ENCODE measurements around the gene PCBP3.

The PCBP3 gene

GRCh38 chr21:45864436-45864835 is 220.9 kb downstream of the PCBP3 start:
- Histone ChIP-seq H4K91ac (ENCODE audit: low read length) (no peak overlapping the region), H2BK15ac (ENCODE audit: low read depth, poor library complexity, severe bottlenecking) (no peak overlapping the region), H3K14ac (ENCODE audit: low read length in 2 of 2) (no peak overlapping the region), H3K9ac (ENCODE audit: low read length) (peak overlapping the region; percentile 39), H2BK5ac (ENCODE audit: low read depth, low read length, poor library complexity, severe bottlenecking) (no peak overlapping the region), H4K8ac (ENCODE audit: low read length) (no peak overlapping the region), H3K9me3 (ENCODE audit: control insufficient read depth, low read length) (no peaks in the 10 kb centered on the region), H2AFZ (ENCODE audit: low read depth, low read length) (no peak overlapping the region), H3K4me3 (ENCODE audit: insufficient read depth in 1 of 2, low read depth in 1 of 2, low read length in 2 of 2) (no peak overlapping the region), H3K4me1 (ENCODE audit: control insufficient read depth, insufficient read depth, low read depth, low read length) (peaks cover 48% of the 10 kb centered on the region), H2BK12ac (ENCODE audit: low read length in 2 of 2) (no peak overlapping the region), H3K27ac (ENCODE audit: low read length, poor library complexity, severe bottlenecking) (no peak overlapping the region), H2BK120ac (ENCODE audit: low read depth, low read length) (no peak overlapping the region), H3K4me2 (ENCODE audit: low read length, poor library complexity, severe bottlenecking) (no peak overlapping the region), H3K23ac (ENCODE audit: low read length in 2 of 2) (no peak overlapping the region), H3K18ac (ENCODE audit: low read depth in 1 of 2, low read length in 2 of 2) (no peak overlapping the region), H2AK5ac (ENCODE audit: low read length, severe bottlenecking) (no peak overlapping the region), H3K79me1 (replicated peaks; ENCODE audit: low read length, poor library complexity, severe bottlenecking) (peaks cover 2% of the 10 kb centered on the region), H3K4ac (ENCODE audit: low read depth in 1 of 2, low read length in 2 of 2) (no peak overlapping the region), H3K36me3 (ENCODE audit: control insufficient read depth in 1 of 2, insufficient read depth in 2 of 2, low read depth in 1 of 2, low read length in 2 of 2) (peaks cover 12 to 15% of the 10 kb centered on the region in 2 experiments), H3K27me3 (ENCODE audit: control insufficient read depth in 1 of 2, insufficient read depth in 1 of 2, low read length in 2 of 2) (no peaks in the 10 kb centered on the region)
- peak; percentile 28 for DNase-seq
- WGBS = 17% methylated on average over 4 of the region's 5 CpGs

DNA sequence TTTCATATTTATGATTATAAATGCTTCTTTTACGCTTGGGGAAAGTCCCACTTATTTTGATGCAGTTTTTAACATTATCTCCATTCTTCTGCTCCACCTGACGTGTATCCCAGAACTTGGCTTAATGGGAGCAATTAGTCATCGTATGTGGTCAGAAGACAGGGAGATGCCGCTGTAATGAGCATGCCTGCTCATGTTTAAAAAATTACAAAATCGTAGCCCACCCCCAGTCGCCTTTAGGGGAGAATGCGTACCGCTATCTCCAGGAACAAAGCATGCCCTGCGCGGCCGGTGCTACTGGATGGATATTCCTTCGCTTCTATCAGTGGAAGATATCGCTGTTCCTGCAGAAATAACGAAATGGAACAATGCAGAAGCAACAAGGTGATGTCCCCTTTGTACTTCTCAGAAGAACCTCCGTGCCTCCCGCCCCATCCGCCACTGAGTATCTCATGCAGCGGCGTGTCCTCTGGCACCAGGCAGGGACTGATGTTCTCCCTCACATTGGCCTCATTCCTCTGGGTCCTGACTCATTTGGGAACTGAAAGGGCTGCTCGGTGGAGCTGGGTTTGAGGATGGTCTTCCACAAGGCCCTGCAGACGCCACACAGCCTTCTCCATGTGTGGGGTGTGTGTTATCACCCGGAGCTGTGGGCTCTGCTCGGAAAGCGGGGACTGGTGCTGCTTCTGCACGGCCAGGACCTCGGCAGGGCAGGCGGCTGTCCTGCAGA is 221.7 kb downstream of the PCBP3 start:
- Histone ChIP-seq H3K36me3 (ENCODE audit: control insufficient read depth in 1 of 2, insufficient read depth in 2 of 2, low read depth in 1 of 2, low read length in 2 of 2) (peaks cover 11% of the 10 kb centered on the region in 2 experiments), H3K79me1 (replicated peaks; ENCODE audit: low read length, poor library complexity, severe bottlenecking) (peaks cover 2% of the 10 kb centered on the region), H3K4me3 (ENCODE audit: insufficient read depth in 1 of 2, low read depth in 1 of 2, low read length in 2 of 2) (no peak overlapping the region), H3K18ac (ENCODE audit: low read depth in 1 of 2, low read length in 2 of 2) (peak overlapping the region; percentile 2 to 46), H2AFZ (ENCODE audit: low read depth, low read length) (no peak overlapping the region), H2BK120ac (ENCODE audit: low read depth, low read length) (peak overlapping the region; percentile 11), H2BK12ac (ENCODE audit: low read length in 2 of 2) (peak overlapping the region in 1 of 2 experiments; percentile 35), H2BK5ac (ENCODE audit: low read depth, low read length, poor library complexity, severe bottlenecking) (no peak overlapping the region), H3K4me2 (ENCODE audit: low read length, poor library complexity, severe bottlenecking) (no peak overlapping the region), H2AK5ac (ENCODE audit: low read length, severe bottlenecking) (no peak overlapping the region), H3K23ac (ENCODE audit: low read length in 2 of 2) (no peak overlapping the region), H3K9me3 (ENCODE audit: control insufficient read depth, low read length) (no peaks in the 10 kb centered on the region), H4K8ac (ENCODE audit: low read length) (peak overlapping the region; percentile 47), H3K4me1 (ENCODE audit: control insufficient read depth, insufficient read depth, low read depth, low read length) (peaks cover 52% of the 10 kb centered on the region), H4K91ac (ENCODE audit: low read length) (peak overlapping the region; percentile 5), H3K9ac (ENCODE audit: low read length) (peak overlapping the region; percentile 39), H3K4ac (ENCODE audit: low read depth in 1 of 2, low read length in 2 of 2) (peak overlapping the region in 1 of 2 experiments; percentile 21), H2BK15ac (ENCODE audit: low read depth, poor library complexity, severe bottlenecking) (peak overlapping the region; percentile 73), H3K27me3 (ENCODE audit: control insufficient read depth in 1 of 2, insufficient read depth in 1 of 2, low read length in 2 of 2) (no peaks in the 10 kb centered on the region), H3K27ac (ENCODE audit: low read length, poor library complexity, severe bottlenecking) (no peak overlapping the region), H3K14ac (ENCODE audit: low read length in 2 of 2) (no peak overlapping the region)
- whole genome bisulfite sequencing = 59% methylated on average over 26 of the region's 27 CpGs
- peak; percentile 84 for DNase-seq

- Histone ChIP-seq H3K4me3 (ENCODE audit: insufficient read depth in 1 of 2, low read depth in 1 of 2, low read length in 2 of 2) (no peak overlapping the region), H3K14ac (ENCODE audit: low read length in 2 of 2) (peak overlapping the region in 1 of 2 experiments; percentile 35), H2BK15ac (ENCODE audit: low read depth, poor library complexity, severe bottlenecking) (no peak overlapping the region), H3K4ac (ENCODE audit: low read depth in 1 of 2, low read length in 2 of 2) (peak overlapping the region in 1 of 2 experiments; percentile 0), H3K36me3 (ENCODE audit: control insufficient read depth in 1 of 2, insufficient read depth in 2 of 2, low read depth in 1 of 2, low read length in 2 of 2) (peaks cover 9 to 11% of the 10 kb centered on the region in 2 experiments), H2BK5ac (ENCODE audit: low read depth, low read length, poor library complexity, severe bottlenecking) (no peak overlapping the region), H3K4me1 (ENCODE audit: control insufficient read depth, insufficient read depth, low read depth, low read length) (peaks cover 59% of the 10 kb centered on the region), H3K27me3 (ENCODE audit: control insufficient read depth in 1 of 2, insufficient read depth in 1 of 2, low read length in 2 of 2) (no peaks in the 10 kb centered on the region), H3K9me3 (ENCODE audit: control insufficient read depth, low read length) (no peaks in the 10 kb centered on the region), H3K79me1 (replicated peaks; ENCODE audit: low read length, poor library complexity, severe bottlenecking) (peaks cover 2% of the 10 kb centered on the region), H4K91ac (ENCODE audit: low read length) (peak overlapping the region; percentile 5), H3K4me2 (ENCODE audit: low read length, poor library complexity, severe bottlenecking) (no peak overlapping the region), H3K9ac (ENCODE audit: low read length) (no peak overlapping the region), H3K27ac (ENCODE audit: low read length, poor library complexity, severe bottlenecking) (no peak overlapping the region), H4K8ac (ENCODE audit: low read length) (peak overlapping the region; percentile 54), H3K18ac (ENCODE audit: low read depth in 1 of 2, low read length in 2 of 2) (peak overlapping the region in 1 of 2 experiments; percentile 47), H2AFZ (ENCODE audit: low read depth, low read length) (no peak overlapping the region), H2AK5ac (ENCODE audit: low read length, severe bottlenecking) (no peak overlapping the region), H2BK120ac (ENCODE audit: low read depth, low read length) (no peak overlapping the region), H3K23ac (ENCODE audit: low read length in 2 of 2) (no peak overlapping the region), H2BK12ac (ENCODE audit: low read length in 2 of 2) (no peak overlapping the region)
- 72% methylated on average over 10 of the region's 11 CpGs for WGBS
- no peak for DNase-seq
These were observed 223.0 kb downstream of the PCBP3 start for GRCh38 chr21:45866551-45866950.

DNA sequence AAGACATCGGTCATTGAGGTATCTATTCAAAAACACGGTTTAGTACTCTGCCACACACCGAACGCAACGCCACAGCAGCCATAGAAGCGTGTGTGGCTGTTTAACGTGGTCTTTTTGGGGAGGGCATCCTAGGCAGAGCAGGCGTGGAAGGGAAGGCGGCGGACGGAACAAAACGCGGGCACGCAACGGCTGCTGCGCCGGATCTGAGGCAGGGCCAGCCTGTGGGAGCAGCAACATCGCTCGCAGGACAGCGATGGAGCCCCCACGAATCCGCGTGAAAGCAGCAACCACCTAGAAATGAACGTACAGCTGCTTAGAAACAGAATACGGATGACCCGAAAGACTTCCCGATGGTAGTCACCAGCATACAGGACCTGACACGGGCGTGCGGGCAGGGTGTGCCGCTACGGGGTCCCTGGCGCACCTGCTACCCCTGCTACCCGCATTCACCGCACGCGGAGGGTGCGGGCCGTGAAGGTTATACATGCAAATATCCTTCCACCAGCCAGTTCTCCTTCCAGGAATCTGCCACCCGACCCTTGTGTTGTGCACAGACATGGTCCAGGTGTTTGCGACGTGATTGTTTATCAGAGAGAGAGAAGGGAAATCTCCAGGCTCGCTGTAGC is 223.6 kb downstream of the PCBP3 start:
- H2AK5ac ChIP-seq (ENCODE audit: low read length, severe bottlenecking) = peak overlapping the region; percentile 29
- no peak overlapping the region for H3K18ac ChIP-seq (ENCODE audit: low read depth in 1 of 2, low read length in 2 of 2)
- peak overlapping the region; percentile 45 for H2BK15ac ChIP-seq (ENCODE audit: low read depth, poor library complexity, severe bottlenecking)
- no peak overlapping the region for H2AFZ ChIP-seq (ENCODE audit: low read depth, low read length)
- H3K9ac ChIP-seq (ENCODE audit: low read length) = no peak overlapping the region
- H2BK120ac ChIP-seq (ENCODE audit: low read depth, low read length) = no peak overlapping the region
- 96% methylated on average over 36 of the region's 43 CpGs for WGBS
- H3K27me3 ChIP-seq (ENCODE audit: control insufficient read depth in 1 of 2, insufficient read depth in 1 of 2, low read length in 2 of 2) = no peaks in the 10 kb centered on the region
- peaks cover 2% of the 10 kb centered on the region for H3K79me1 ChIP-seq (replicated peaks; ENCODE audit: low read length, poor library complexity, severe bottlenecking)
- no peak overlapping the region for H3K4me2 ChIP-seq (ENCODE audit: low read length, poor library complexity, severe bottlenecking)
- peaks cover 9 to 11% of the 10 kb centered on the region in 2 experiments for H3K36me3 ChIP-seq (ENCODE audit: control insufficient read depth in 1 of 2, insufficient read depth in 2 of 2, low read depth in 1 of 2, low read length in 2 of 2)
- no peak overlapping the region for H4K8ac ChIP-seq (ENCODE audit: low read length)
- no peak overlapping the region for H3K4me3 ChIP-seq (ENCODE audit: insufficient read depth in 1 of 2, low read depth in 1 of 2, low read length in 2 of 2)
- H3K4ac ChIP-seq (ENCODE audit: low read depth in 1 of 2, low read length in 2 of 2) = no peak overlapping the region
- peaks cover 60% of the 10 kb centered on the region for H3K4me1 ChIP-seq (ENCODE audit: control insufficient read depth, insufficient read depth, low read depth, low read length)
- H3K14ac ChIP-seq (ENCODE audit: low read length in 2 of 2) = peak overlapping the region in 1 of 2 experiments; percentile 44
- H3K23ac ChIP-seq (ENCODE audit: low read length in 2 of 2) = no peak overlapping the region
- H2BK12ac ChIP-seq (ENCODE audit: low read length in 2 of 2) = peak overlapping the region in 1 of 2 experiments; percentile 76
- no peaks in the 10 kb centered on the region for H3K9me3 ChIP-seq (ENCODE audit: control insufficient read depth, low read length)
- H2BK5ac ChIP-seq (ENCODE audit: low read depth, low read length, poor library complexity, severe bottlenecking) = no peak overlapping the region
- peak overlapping the region; percentile 80 for H4K91ac ChIP-seq (ENCODE audit: low read length)
- no peak for DNase-seq
- H3K27ac ChIP-seq (ENCODE audit: low read length, poor library complexity, severe bottlenecking) = no peak overlapping the region
